ENCODE measurements around the gene CALY.
"Not testable (repeated sequence)": the region's sequence is repeated elsewhere in the genome, so short reads cannot be mapped to it uniquely, and the experiment has no call there.

Gene CALY

DNA sequence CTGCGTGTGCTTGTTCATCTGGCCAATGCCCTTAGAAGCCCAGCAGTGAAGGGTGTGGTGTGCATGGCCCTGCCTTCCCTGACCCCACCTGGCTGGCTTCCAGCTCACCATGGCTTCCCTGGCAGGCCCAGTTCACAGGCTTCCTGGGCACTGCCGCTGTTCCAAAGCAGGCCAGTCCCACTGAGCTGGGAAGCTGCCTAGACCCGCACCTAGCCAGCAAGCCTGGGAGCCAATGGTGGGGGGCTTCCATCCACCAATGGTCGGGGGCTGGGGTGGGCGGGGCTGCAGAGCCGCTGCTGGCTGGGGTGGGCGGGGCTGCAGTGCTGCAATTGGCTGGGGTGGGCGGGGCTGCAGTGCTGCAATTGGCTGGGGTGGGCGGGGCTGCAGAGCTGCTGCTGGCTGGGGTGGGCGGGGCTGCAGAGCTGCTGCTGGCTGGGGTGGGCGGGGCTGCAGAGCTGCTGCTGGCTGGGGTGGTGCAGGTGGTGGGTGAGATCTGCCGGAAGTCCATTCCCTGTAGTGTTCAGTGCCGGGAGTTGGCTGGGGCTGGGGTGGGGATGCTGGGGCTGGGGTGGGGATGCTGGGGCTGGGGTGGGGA lies 12.4 kb downstream of the CALY start:
- H3F3A ChIP-seq (ENCODE audit: low read depth) = no peaks in the 10 kb centered on the region
- peaks cover 10% of the 10 kb centered on the region for H3K4me1 ChIP-seq (ENCODE audit: insufficient read depth, low read length, poor library complexity, severe bottlenecking)
- H3K9me2 ChIP-seq (replicated peaks; ENCODE audit: low read depth, low read length) = no peaks in the 10 kb centered on the region
- no peak overlapping the region for H3K4me3 ChIP-seq (ENCODE audit: low read length, poor library complexity, severe bottlenecking)
- no peaks in the 10 kb centered on the region for H4K20me1 ChIP-seq (ENCODE audit: insufficient read depth, low read length, poor library complexity, severe bottlenecking)
- H3K36me3 ChIP-seq (ENCODE audit: insufficient read depth, low read length) = no peaks in the 10 kb centered on the region
- no peak overlapping the region for H3K9ac ChIP-seq (ENCODE audit: low read depth, low read length, poor library complexity, severe bottlenecking)
- TF ChIP-seq, protein P1, sequence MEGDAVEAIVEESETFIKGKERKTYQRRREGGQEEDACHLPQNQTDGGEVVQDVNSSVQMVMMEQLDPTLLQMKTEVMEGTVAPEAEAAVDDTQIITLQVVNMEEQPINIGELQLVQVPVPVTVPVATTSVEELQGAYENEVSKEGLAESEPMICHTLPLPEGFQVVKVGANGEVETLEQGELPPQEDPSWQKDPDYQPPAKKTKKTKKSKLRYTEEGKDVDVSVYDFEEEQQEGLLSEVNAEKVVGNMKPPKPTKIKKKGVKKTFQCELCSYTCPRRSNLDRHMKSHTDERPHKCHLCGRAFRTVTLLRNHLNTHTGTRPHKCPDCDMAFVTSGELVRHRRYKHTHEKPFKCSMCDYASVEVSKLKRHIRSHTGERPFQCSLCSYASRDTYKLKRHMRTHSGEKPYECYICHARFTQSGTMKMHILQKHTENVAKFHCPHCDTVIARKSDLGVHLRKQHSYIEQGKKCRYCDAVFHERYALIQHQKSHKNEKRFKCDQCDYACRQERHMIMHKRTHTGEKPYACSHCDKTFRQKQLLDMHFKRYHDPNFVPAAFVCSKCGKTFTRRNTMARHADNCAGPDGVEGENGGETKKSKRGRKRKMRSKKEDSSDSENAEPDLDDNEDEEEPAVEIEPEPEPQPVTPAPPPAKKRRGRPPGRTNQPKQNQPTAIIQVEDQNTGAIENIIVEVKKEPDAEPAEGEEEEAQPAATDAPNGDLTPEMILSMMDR (conservative IDR thresholded peaks at IDR 0.05; ENCODE audit: low read length) = no peak
- TF ChIP-seq EZH2phosphoT487 (IDR thresholded peaks at IDR 0.05; ENCODE audit: borderline replicate concordance) = no peak
- no peaks in the 10 kb centered on the region for H3K79me2 ChIP-seq (ENCODE audit: insufficient read depth, low read length)
- no peaks in the 10 kb centered on the region for H3K9me3 ChIP-seq (ENCODE audit: insufficient read depth, low read depth, low read length)
- 0 out of 2 replicates have a peak overlapping the region, but pooled peaks have one; percentile 51 for H2AFZ ChIP-seq (ENCODE audit: low read length)
- no peak overlapping the region for H3K4me2 ChIP-seq (ENCODE audit: low read depth, low read length, poor library complexity, severe bottlenecking)
- no peaks in the 10 kb centered on the region for H3K27me3 ChIP-seq (ENCODE audit: insufficient read depth, low read length, poor library complexity, severe bottlenecking)

DNA sequence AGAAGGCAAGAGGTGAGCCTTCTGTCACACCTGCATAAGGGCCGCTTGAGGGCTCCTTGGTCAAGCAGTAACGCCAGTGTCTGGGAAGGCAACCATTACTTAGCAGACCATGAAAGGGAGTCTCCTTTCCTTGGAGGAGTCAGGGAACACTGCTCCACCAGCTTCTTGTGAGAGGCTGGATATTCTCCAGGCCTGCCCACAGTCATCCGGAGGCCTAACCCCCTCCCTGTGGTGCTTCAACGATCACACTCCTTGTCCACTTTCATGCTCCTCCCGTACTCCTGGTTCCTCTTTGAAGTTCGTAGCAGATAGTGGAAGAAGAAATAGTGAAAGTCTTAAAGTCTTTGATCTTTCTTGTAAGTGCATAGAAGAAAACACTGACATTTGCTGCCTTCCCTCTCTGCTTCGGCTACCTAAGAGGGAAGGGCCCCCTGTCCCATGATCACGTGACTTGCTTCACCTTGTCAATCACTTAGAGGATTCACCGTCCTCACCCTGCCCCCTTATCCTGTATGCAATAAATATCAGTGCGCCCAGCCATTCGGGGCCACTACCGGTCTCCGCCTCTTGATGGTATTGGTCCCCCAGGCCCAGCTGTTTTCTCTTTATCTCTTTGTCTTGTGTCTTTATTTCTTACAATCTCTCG lies 14.5 kb downstream of the CALY start:
- not testable (repeated sequence) for H4K20me1 ChIP-seq (ENCODE audit: insufficient read depth, low read length, poor library complexity, severe bottlenecking); H3K4me3 ChIP-seq (ENCODE audit: low read length, poor library complexity, severe bottlenecking); H3K27me3 ChIP-seq (ENCODE audit: insufficient read depth, low read length, poor library complexity, severe bottlenecking); H3K9me3 ChIP-seq (ENCODE audit: insufficient read depth, low read depth, low read length); H3K9ac ChIP-seq (ENCODE audit: low read depth, low read length, poor library complexity, severe bottlenecking); H3K4me1 ChIP-seq (ENCODE audit: insufficient read depth, low read length, poor library complexity, severe bottlenecking); H3K4me2 ChIP-seq (ENCODE audit: low read depth, low read length, poor library complexity, severe bottlenecking); H3K79me2 ChIP-seq (ENCODE audit: insufficient read depth, low read length); H3K36me3 ChIP-seq (ENCODE audit: insufficient read depth, low read length); H3F3A ChIP-seq (ENCODE audit: low read depth); H3K9me2 ChIP-seq (replicated peaks; ENCODE audit: low read depth, low read length); H2AFZ ChIP-seq (ENCODE audit: low read length)

DNA sequence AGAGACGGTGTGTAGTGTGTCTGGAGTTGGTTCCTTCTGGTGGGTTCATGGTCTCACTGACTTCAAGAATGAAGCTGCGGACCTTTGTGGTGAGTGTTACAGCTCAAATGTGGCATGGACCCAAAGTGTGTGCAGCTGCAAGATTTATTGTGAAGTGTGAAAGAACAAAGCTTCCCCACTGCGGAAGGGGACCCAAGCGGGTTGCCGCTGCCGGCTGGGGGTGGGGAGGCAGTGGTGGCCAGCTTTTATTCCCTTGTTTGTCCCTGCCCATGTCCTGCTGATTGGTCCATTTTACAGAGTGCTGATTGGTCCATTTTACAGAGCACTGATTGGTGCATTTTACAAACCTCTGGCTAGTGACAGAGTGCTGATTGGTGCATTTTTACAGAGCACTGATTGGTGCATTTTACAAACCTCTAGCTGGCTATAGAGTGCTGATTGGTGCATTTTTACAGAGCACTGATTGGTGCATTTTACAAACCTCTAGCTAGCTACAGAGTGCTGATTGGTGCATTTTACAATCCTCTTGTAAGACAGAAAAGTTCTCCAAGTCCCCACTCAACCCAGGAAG lies 15.8 kb downstream of the CALY start:
- H3K79me2 ChIP-seq (ENCODE audit: insufficient read depth, low read length); H3K27me3 ChIP-seq (ENCODE audit: insufficient read depth, low read length, poor library complexity, severe bottlenecking); H3K4me1 ChIP-seq (ENCODE audit: insufficient read depth, low read length, poor library complexity, severe bottlenecking); H3K36me3 ChIP-seq (ENCODE audit: insufficient read depth, low read length); H4K20me1 ChIP-seq (ENCODE audit: insufficient read depth, low read length, poor library complexity, severe bottlenecking); H3K4me2 ChIP-seq (ENCODE audit: low read depth, low read length, poor library complexity, severe bottlenecking); H3K9me2 ChIP-seq (replicated peaks; ENCODE audit: low read depth, low read length); H3K9ac ChIP-seq (ENCODE audit: low read depth, low read length, poor library complexity, severe bottlenecking); H3K4me3 ChIP-seq (ENCODE audit: low read length, poor library complexity, severe bottlenecking); H3F3A ChIP-seq (ENCODE audit: low read depth); H3K9me3 ChIP-seq (ENCODE audit: insufficient read depth, low read depth, low read length); H2AFZ ChIP-seq (ENCODE audit: low read length): not testable (repeated sequence)

DNA sequence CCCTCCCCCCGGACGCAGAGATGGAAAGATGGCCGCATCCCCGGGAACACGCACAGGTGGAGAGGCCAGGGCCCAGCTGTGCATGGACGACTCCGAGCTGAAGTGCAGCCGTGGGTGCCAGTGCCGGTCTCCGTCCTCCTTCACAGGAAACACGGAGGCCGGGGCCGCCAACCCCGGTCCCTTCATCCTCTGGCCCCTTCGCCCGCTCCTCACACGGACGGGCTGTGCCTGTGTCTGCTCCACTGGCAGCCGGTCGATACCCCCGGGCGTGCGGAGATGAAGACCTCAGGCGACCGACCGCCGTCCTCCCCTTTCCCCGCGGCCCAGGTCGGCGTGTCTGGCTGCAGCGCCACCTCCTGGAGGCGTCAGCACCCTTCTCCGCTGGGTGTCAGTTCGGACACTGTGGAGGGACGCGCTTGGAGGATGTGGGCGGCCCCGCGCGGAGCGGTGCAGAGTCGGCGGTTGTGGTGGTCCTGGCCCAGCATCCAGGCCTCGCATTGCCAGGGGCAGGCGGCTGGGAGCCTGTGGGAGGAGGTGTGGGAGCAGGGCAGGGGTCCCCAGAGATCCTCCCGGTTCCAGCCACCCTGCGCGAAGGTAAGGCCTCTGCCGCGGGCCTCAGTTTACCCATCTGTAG lies 18.1 kb downstream of the CALY start:
- no peaks in the 10 kb centered on the region for H3K9me2 ChIP-seq (replicated peaks; ENCODE audit: low read depth, low read length)
- no peaks in the 10 kb centered on the region for H3F3A ChIP-seq (ENCODE audit: low read depth)
- no peaks in the 10 kb centered on the region for H3K36me3 ChIP-seq (ENCODE audit: insufficient read depth, low read length)
- no peaks in the 10 kb centered on the region for H3K9me3 ChIP-seq (ENCODE audit: insufficient read depth, low read depth, low read length)
- H2AFZ ChIP-seq (ENCODE audit: low read length) = peak overlapping the region; percentile 69
- H4K20me1 ChIP-seq (ENCODE audit: insufficient read depth, low read length, poor library complexity, severe bottlenecking) = no peaks in the 10 kb centered on the region
- peak overlapping the region; percentile 23 for H3K9ac ChIP-seq (ENCODE audit: low read depth, low read length, poor library complexity, severe bottlenecking)
- H3K4me3 ChIP-seq (ENCODE audit: low read length, poor library complexity, severe bottlenecking) = peak overlapping the region; percentile 69
- no peaks in the 10 kb centered on the region for H3K79me2 ChIP-seq (ENCODE audit: insufficient read depth, low read length)
- TF ChIP-seq, protein P1 (conservative IDR thresholded peaks at IDR 0.05; ENCODE audit: low read length) = peak; percentile 86
- no peak for TF ChIP-seq EZH2phosphoT487 (IDR thresholded peaks at IDR 0.05; ENCODE audit: borderline replicate concordance)
- no peaks in the 10 kb centered on the region for H3K4me1 ChIP-seq (ENCODE audit: insufficient read depth, low read length, poor library complexity, severe bottlenecking)
- peak overlapping the region; percentile 70 for H3K4me2 ChIP-seq (ENCODE audit: low read depth, low read length, poor library complexity, severe bottlenecking)
- no peaks in the 10 kb centered on the region for H3K27me3 ChIP-seq (ENCODE audit: insufficient read depth, low read length, poor library complexity, severe bottlenecking)

All from Loucy (cell line).